Naive B cell (primary cell): ENCODE data around the gene PCED1A. TPM values are rescaled to one million over a fixed set of nuclear protein-coding genes. Genes with fewer than 3 reads are reported as not detected.

Source experiments
- ATAC-seq, 2 donors: fragments of 150-1000 bp; cut with Tn5 transposase; 2 replicates each; pipeline ENCODE4 v1.10.0; 2021; ENCODE audit warnings: low read depth in 2 of 2, mild to moderate bottlenecking in 2 of 2, moderate library complexity in 2 of 2
- DNase-seq: peaks from one replicate; pipeline ENCODE4 v3.0.0; 2022
- H3K27ac Mint-ChIP-seq, 6 donors: one replicate each; pipeline ENCODE4 v1.8.0; 2020 to 2022; ENCODE audit warnings: mild to moderate bottlenecking in 6 of 6, mixed read lengths in 6 of 6, moderate library complexity in 5 of 6, inconsistent platforms in 2 of 6
- H3K27me3 Mint-ChIP-seq, 3 donors: one replicate each; pipeline ENCODE4 v1.8.0; 2021 to 2022; ENCODE audit warnings: mixed read lengths in 3 of 3, mild to moderate bottlenecking in 1 of 3
- H3K36me3 Mint-ChIP-seq, 2 donors: one replicate each; pipeline ENCODE4 v1.8.0; 2020 to 2022; ENCODE audit warnings: mixed read lengths in 2 of 2, inconsistent platforms in 1 of 2, mild to moderate bottlenecking in 1 of 2
- H3K4me1 Mint-ChIP-seq, 3 donors: one replicate each; pipeline ENCODE4 v1.8.0; 2020 to 2022; ENCODE audit warnings: mixed read lengths in 3 of 3, inconsistent platforms in 1 of 3, mild to moderate bottlenecking in 1 of 3, moderate library complexity in 1 of 3
- H3K4me3 Mint-ChIP-seq, 8 donors: one replicate each; pipeline ENCODE4 v1.8.0; 2020 to 2022; ENCODE audit warnings: mild to moderate bottlenecking in 8 of 8, mixed read lengths in 8 of 8, moderate library complexity in 8 of 8, inconsistent platforms in 2 of 8
- H3K9me3 Mint-ChIP-seq, 7 donors: one replicate each; pipeline ENCODE4 v1.8.0; 2020 to 2022; ENCODE audit warnings: mixed read lengths in 7 of 7, mild to moderate bottlenecking in 5 of 7, inconsistent platforms in 2 of 7, moderate library complexity in 1 of 7
- polyA plus RNA-seq, 6 donors: library from polyadenylated mRNA; unstranded; fragments of 300-500 nt; fragmentation: Illumina TruSeq; gene quantifications; one replicate each; pipeline ENCODE4 v1.2.3, GENCODE V29; 2021; ENCODE audit warnings: low read depth in 6 of 6

Gene PCED1A
- polyA plus RNA-seq, 6 donors from 2014 or later = 16.6 to 38.4 (median 22.5) TPM

GRCh38 chr20:2794866-2795447 is 45.5 kb downstream of the PCED1A start:
- Mint-ChIP-seq H3K9me3 (no peaks in the 10 kb centered on the region), H3K27ac (no peak overlapping the region), H3K4me3 (no peak overlapping the region), H3K27me3 (peaks cover 24 to 66% (median 48%) of the 10 kb centered on the region in 3 donors), H3K36me3 (peaks cover 0 to 3% of the 10 kb centered on the region in 2 donors), H3K4me1 (peaks cover 11 to 14% (median 13%) of the 10 kb centered on the region in 3 donors)
- no peak for DNase-seq
- no peak for ATAC-seq

GRCh38 chr20:2794202-2794748 is 46.2 kb downstream of the PCED1A start:
- peaks cover 24 to 59% (median 44%) of the 10 kb centered on the region in 3 donors for H3K27me3 Mint-ChIP-seq

GRCh38 chr20:2793471-2793870 is 47.0 kb downstream of the PCED1A start:
- no peaks in the 10 kb centered on the region for H3K4me1 Mint-ChIP-seq
- H3K9me3 Mint-ChIP-seq = peaks cover 0 to 3% (median 0%) of the 10 kb centered on the region in 7 donors
- ATAC-seq = no peak
- no peaks in the 10 kb centered on the region for H3K36me3 Mint-ChIP-seq
- no peak overlapping the region for H3K4me3 Mint-ChIP-seq
- peaks cover 27 to 52% (median 44%) of the 10 kb centered on the region in 3 donors for H3K27me3 Mint-ChIP-seq
- no peak for DNase-seq
- no peak overlapping the region for H3K27ac Mint-ChIP-seq

More at GRCh38 chr20:2794202-2794748, 46.2 kb downstream of the PCED1A start:
- Mint-ChIP-seq H3K4me3 (no peak overlapping the region), H3K4me1 (peaks cover 5 to 7% (median 6%) of the 10 kb centered on the region in 3 donors), H3K27ac (no peak overlapping the region), H3K36me3 (no peaks in the 10 kb centered on the region), H3K9me3 (no peaks in the 10 kb centered on the region)
- ATAC-seq (no peak), DNase-seq (no peak)

Other genes with a start within 250 kb of the PCED1A start
- gene NOP56, start 188.0 kb downstream of the PCED1A start, polyA plus RNA-seq = 100 to 1,000 TPM in 3 of 6 donors, 10 to 100 TPM in 3; 67.7 to 115 (median 95.8) TPM
- 100 to 1,000 TPM; 110 to 149 (median 128) TPM for gene IDH3B, start 176.4 kb downstream of the PCED1A start, polyA plus RNA-seq
- gene EBF4, start 147.9 kb downstream of the PCED1A start, polyA plus RNA-seq = under 1 TPM in 1 of 6 donors, not detected in 5; 0.28 TPM
- gene CPXM1, start 40.0 kb downstream of the PCED1A start, polyA plus RNA-seq = not detected
- not detected for gene C20orf141, start 25.7 kb downstream of the PCED1A start, polyA plus RNA-seq
- not detected for gene TMEM239, start 24.3 kb downstream of the PCED1A start, polyA plus RNA-seq
- gene VPS16, start 90 bp upstream of the PCED1A start, polyA plus RNA-seq = 10 to 100 TPM; 23.2 to 36.6 (median 29.1) TPM
- gene PTPRA, start 32.8 kb upstream of the PCED1A start, polyA plus RNA-seq = 10 to 100 TPM; 22.9 to 50.9 (median 31.6) TPM
- not detected for gene GNRH2, start 203.0 kb upstream of the PCED1A start, polyA plus RNA-seq
- 10 to 100 TPM; 64.0 to 94.6 (median 79.8) TPM for gene MRPS26, start 205.4 kb upstream of the PCED1A start, polyA plus RNA-seq
- gene OXT, start 231.0 kb upstream of the PCED1A start, polyA plus RNA-seq = 1 to 10 TPM in 3 of 6 donors, under 1 TPM in 1, not detected in 2; 0.79 to 1.5 (median 1.2) TPM
- not detected for gene AVP, start 244.1 kb upstream of the PCED1A start, polyA plus RNA-seq